Measurements from ENCODE around the gene ZNF76.

GRCh38 chr6:35280903-35281302, 21.4 kb downstream of the ZNF76 start:
- TF ChIP-seq CTCF (IDR thresholded peaks at IDR 0.05) (no peak), POLR2A (IDR thresholded peaks at IDR 0.05) (no peak)
